Neutrophil (primary cell): ENCODE data around the gene POT1.

Source experiments
- H3K27ac ChIP-seq: fragments of 200-600 bp; sonication (generic); 2 replicates; pipeline ENCODE4 v1.5.1; 2016; ENCODE audit warnings: mild to moderate bottlenecking, moderate library complexity
- H3K27me3 ChIP-seq: fragments of 200-600 bp; sonication (generic); 2 replicates; pipeline ENCODE4 v1.6.0; 2016; ENCODE audit warnings: mild to moderate bottlenecking
- H3K36me3 ChIP-seq: fragments of 200-600 bp; sonication (generic); 2 replicates; pipeline ENCODE4 v1.5.1; 2017
- H3K4me1 ChIP-seq, 2 experiments: fragments of 200-600 bp in 1 of 2; sonication (generic) in 1 of 2; 1 replicate in 1 of 2; 2 replicates in 1 of 2; pipeline versions ENCODE4 v1.5.1 to v1.6.1; 2013 to 2016; ENCODE audit warnings: low read depth in 1 of 2, low read length in 1 of 2, mild to moderate bottlenecking in 1 of 2, moderate library complexity in 1 of 2; ENCODE audit not compliant: control insufficient read depth in 1 of 2, insufficient read depth in 1 of 2
- H3K4me3 ChIP-seq, 2 experiments: fragments of 200-600 bp in 1 of 2; sonication (generic) in 1 of 2; 1 replicate in 1 of 2; 2 replicates in 1 of 2; pipeline ENCODE4 v1.5.1; 2013 to 2016; ENCODE audit warnings: low read depth in 1 of 2, low read length in 1 of 2, mild to moderate bottlenecking in 1 of 2, moderate library complexity in 1 of 2
- H3K9me3 ChIP-seq: fragments of 200-600 bp; sonication (generic); 2 replicates; pipeline ENCODE4 v1.5.1; 2016
- TF ChIP-seq, protein P1 (sequence below): fragments of 200-600 bp; sonication (generic); IDR thresholded peaks from 2 replicates; pipeline ENCODE4 v1.5.1; 2016; ENCODE audit warnings: antibody characterized with exemption

Gene POT1

DNA sequence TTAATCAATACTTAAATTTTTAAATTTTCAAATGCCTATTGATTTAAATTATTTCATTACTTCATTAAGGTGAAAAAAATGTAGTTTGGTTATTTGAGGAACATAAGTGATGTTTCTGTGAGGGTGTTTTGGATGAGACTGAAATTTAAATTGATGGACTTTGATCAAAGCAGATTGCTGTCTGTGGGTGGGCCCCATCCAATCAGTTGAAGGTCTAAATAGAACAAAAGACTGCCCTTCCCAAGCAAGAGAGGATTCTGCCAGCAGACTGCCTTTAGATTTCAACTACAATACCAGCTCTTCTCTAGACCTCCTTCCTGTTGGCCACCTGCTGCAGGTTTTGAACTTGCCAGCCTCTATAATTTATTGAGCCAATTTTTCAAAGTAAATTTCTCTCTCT lies 149.6 kb downstream of the POT1 start:
- TF ChIP-seq, protein P1, sequence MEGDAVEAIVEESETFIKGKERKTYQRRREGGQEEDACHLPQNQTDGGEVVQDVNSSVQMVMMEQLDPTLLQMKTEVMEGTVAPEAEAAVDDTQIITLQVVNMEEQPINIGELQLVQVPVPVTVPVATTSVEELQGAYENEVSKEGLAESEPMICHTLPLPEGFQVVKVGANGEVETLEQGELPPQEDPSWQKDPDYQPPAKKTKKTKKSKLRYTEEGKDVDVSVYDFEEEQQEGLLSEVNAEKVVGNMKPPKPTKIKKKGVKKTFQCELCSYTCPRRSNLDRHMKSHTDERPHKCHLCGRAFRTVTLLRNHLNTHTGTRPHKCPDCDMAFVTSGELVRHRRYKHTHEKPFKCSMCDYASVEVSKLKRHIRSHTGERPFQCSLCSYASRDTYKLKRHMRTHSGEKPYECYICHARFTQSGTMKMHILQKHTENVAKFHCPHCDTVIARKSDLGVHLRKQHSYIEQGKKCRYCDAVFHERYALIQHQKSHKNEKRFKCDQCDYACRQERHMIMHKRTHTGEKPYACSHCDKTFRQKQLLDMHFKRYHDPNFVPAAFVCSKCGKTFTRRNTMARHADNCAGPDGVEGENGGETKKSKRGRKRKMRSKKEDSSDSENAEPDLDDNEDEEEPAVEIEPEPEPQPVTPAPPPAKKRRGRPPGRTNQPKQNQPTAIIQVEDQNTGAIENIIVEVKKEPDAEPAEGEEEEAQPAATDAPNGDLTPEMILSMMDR, result no peak
- H3K4me1 ChIP-seq, result no peaks in the 10 kb centered on the region

DNA sequence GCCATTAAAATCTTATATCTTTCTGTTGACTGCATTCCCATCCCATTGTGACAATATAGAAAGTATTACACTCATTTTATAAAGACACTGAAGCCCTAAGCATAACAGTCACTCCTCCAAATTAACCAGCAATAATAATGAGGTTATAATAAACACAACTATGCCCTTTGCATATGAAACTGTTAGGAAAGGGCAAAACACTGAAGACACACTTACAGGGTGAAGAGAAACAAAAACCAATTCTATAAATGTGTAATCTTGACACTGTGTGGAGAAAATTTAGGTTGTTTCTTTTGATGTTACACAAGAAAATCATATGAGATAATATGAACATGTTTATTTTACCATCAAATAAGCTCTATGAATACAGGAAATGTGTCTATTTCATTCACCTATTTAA lies 150.0 kb downstream of the POT1 start:
- no peaks in the 10 kb centered on the region for H3K4me1 ChIP-seq
- H3K27ac ChIP-seq, result no peak overlapping the region
- H3K4me3 ChIP-seq, result no peak overlapping the region
- H3K9me3 ChIP-seq, result no peaks in the 10 kb centered on the region
- no peaks in the 10 kb centered on the region for H3K27me3 ChIP-seq
- TF ChIP-seq, protein P1, result no peak
- H3K36me3 ChIP-seq, result no peaks in the 10 kb centered on the region

More for the DNA sequence above, 149.6 kb downstream of the POT1 start:
- Histone ChIP-seq H3K36me3 (no peaks in the 10 kb centered on the region), H3K9me3 (no peaks in the 10 kb centered on the region), H3K27me3 (no peaks in the 10 kb centered on the region), H3K27ac (no peak overlapping the region), H3K4me3 (no peak overlapping the region)

DNA sequence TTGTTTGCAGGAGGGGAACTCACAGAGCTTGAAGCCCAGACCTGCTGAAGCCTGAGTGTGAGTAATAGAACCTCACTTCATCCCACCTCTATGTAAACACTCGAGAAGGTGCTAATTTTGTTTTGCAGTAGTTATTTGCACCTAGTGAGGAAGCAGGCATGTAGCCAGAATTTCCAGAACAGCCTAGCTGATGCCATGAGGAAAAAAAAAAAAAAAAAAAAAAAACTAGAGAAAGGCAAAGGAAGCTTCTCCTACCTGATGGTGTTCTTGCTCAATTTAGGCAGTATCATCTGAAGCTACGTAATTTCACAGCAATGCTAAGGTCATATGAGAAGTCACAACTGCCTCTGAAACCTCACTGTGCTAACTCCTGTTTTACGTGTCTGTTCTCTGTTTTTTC lies 150.4 kb downstream of the POT1 start:
- no peaks in the 10 kb centered on the region for H3K9me3 ChIP-seq
- peaks cover 1% of the 10 kb centered on the region for H3K27me3 ChIP-seq
- TF ChIP-seq, protein P1, result no peak
- no peak overlapping the region for H3K4me3 ChIP-seq
- H3K36me3 ChIP-seq, result no peaks in the 10 kb centered on the region
- H3K4me1 ChIP-seq, result no peaks in the 10 kb centered on the region
- no peak overlapping the region for H3K27ac ChIP-seq

DNA sequence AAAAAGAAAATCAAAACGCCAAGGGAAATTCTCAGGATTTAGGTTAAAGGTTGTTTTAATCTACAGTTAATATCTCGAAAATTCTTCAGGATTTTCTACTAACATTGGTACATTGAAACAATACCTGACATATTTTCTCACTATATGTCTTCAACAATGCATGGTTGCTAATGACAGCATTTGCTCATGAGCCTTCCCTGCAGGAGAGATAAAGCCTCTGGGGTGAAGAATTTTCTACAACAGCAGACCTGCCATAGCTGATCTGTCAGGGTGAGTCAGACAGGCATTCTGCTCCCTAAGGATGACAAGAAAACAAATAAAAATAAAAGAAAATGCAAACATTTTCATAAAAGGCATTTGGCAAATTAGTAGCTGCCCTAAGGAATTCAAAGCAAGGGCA lies 152.4 kb downstream of the POT1 start:
- Histone ChIP-seq H3K36me3 (no peaks in the 10 kb centered on the region), H3K4me3 (no peak overlapping the region), H3K9me3 (no peaks in the 10 kb centered on the region), H3K27ac (no peak overlapping the region), H3K4me1 (no peaks in the 10 kb centered on the region), H3K27me3 (peaks cover 8% of the 10 kb centered on the region)
- TF ChIP-seq, protein P1, result no peak

DNA sequence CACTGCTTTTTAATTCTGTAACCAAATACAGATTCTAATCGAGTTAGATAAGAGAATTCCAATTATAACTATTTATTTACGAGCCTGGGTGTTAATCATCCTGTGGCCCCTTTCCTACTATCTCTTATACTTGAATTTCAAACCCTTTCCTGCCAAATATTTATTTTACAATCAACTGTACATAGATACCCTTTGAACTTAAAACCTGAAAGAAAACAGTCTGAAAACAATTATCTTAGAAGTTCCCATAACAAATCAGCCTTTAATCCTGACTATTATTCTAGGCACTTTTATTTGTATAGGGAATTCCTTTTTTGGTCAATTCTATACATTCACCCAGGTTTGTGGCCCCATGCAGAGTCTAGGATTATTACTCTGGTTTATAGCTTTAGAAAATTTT lies 153.5 kb downstream of the POT1 start:
- no peaks in the 10 kb centered on the region for H3K9me3 ChIP-seq
- no peaks in the 10 kb centered on the region for H3K36me3 ChIP-seq
- TF ChIP-seq, protein P1, result no peak
- H3K4me3 ChIP-seq, result no peak overlapping the region
- peaks cover 8% of the 10 kb centered on the region for H3K27me3 ChIP-seq
- no peak overlapping the region for H3K27ac ChIP-seq
- H3K4me1 ChIP-seq, result no peaks in the 10 kb centered on the region

DNA sequence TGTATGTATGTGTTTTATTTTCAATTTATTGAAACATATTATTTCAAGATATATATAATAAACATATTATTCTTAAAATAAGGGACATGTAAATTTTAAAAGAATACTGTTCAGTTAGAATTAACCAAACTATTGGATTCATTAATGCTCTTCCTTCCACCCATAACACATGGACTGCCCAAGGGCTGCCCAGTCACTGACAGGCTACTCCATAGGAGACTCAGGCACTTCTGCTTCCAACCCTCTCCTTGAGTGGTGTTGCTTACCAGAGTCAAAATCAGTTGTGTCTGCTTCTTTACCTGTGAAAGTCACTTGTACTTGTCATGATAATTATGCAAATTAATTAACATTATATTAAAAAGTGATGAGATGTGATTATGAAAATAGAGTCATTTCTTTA lies 154.2 kb downstream of the POT1 start:
- Histone ChIP-seq H3K27ac (no peak overlapping the region), H3K4me1 (no peaks in the 10 kb centered on the region), H3K27me3 (peaks cover 9% of the 10 kb centered on the region), H3K36me3 (no peaks in the 10 kb centered on the region), H3K4me3 (no peak overlapping the region), H3K9me3 (no peaks in the 10 kb centered on the region)
- TF ChIP-seq, protein P1, result no peak
